ENCODE data around the gene GUCY1A2.

The GUCY1A2 gene

GRCh38 chr11:106815209-106815608 lies 203.1 kb downstream of the GUCY1A2 start:
- Histone ChIP-seq H3K27ac (ENCODE audit: poor library complexity, severe bottlenecking) (no peak overlapping the region), H3K36me3 (ENCODE audit: low read depth) (no peaks in the 10 kb centered on the region), H3K4me3 (ENCODE audit: severe bottlenecking) (no peak overlapping the region), H3K4me1 (ENCODE audit: insufficient read depth, poor library complexity, severe bottlenecking) (no peaks in the 10 kb centered on the region), H3K9me3 (ENCODE audit: severe bottlenecking) (no peaks in the 10 kb centered on the region), H3K27me3 (ENCODE audit: insufficient read depth, poor library complexity, severe bottlenecking) (no peaks in the 10 kb centered on the region)
- DNase-seq (ENCODE audit: low spot score) (no peak), ATAC-seq (ENCODE audit: low read depth) (no peak)
- TF ChIP-seq CTCF (IDR thresholded peaks at IDR 0.05; ENCODE audit: poor library complexity, severe bottlenecking): no peak

- no peak overlapping the region for H3K27ac ChIP-seq (ENCODE audit: poor library complexity, severe bottlenecking)
- no peak for ATAC-seq (ENCODE audit: low read depth)
- no peaks in the 10 kb centered on the region for H3K9me3 ChIP-seq (ENCODE audit: severe bottlenecking)
- TF ChIP-seq CTCF (IDR thresholded peaks at IDR 0.05; ENCODE audit: poor library complexity, severe bottlenecking): no peak
- no peaks in the 10 kb centered on the region for H3K27me3 ChIP-seq (ENCODE audit: insufficient read depth, poor library complexity, severe bottlenecking)
- no peaks in the 10 kb centered on the region for H3K4me1 ChIP-seq (ENCODE audit: insufficient read depth, poor library complexity, severe bottlenecking)
- no peaks in the 10 kb centered on the region for H3K36me3 ChIP-seq (ENCODE audit: low read depth)
- H3K4me3 ChIP-seq (ENCODE audit: severe bottlenecking): no peak overlapping the region
- DNase-seq (ENCODE audit: low spot score): no peak
These were observed 204.5 kb downstream of the GUCY1A2 start for GRCh38 chr11:106813806-106814205.

- no peak overlapping the region for H3K27ac ChIP-seq (ENCODE audit: poor library complexity, severe bottlenecking)
- no peak for TF ChIP-seq CTCF (IDR thresholded peaks at IDR 0.05; ENCODE audit: poor library complexity, severe bottlenecking)
- H3K9me3 ChIP-seq (ENCODE audit: severe bottlenecking): no peaks in the 10 kb centered on the region
- no peak for ATAC-seq (ENCODE audit: low read depth)
- H3K36me3 ChIP-seq (ENCODE audit: low read depth): no peaks in the 10 kb centered on the region
- DNase-seq (ENCODE audit: low spot score): no peak
- H3K4me3 ChIP-seq (ENCODE audit: severe bottlenecking): no peak overlapping the region
- H3K27me3 ChIP-seq (ENCODE audit: insufficient read depth, poor library complexity, severe bottlenecking): peaks cover 3% of the 10 kb centered on the region
- no peaks in the 10 kb centered on the region for H3K4me1 ChIP-seq (ENCODE audit: insufficient read depth, poor library complexity, severe bottlenecking)
These were observed 224.2 kb downstream of the GUCY1A2 start for GRCh38 chr11:106794058-106794457.

GRCh38 chr11:106789406-106789805 lies 228.9 kb downstream of the GUCY1A2 start:
- TF ChIP-seq CTCF (IDR thresholded peaks at IDR 0.05; ENCODE audit: poor library complexity, severe bottlenecking): no peak
- ATAC-seq (ENCODE audit: low read depth) (no peak), DNase-seq (ENCODE audit: low spot score) (no peak)
- Histone ChIP-seq H3K4me1 (ENCODE audit: insufficient read depth, poor library complexity, severe bottlenecking) (no peaks in the 10 kb centered on the region), H3K9me3 (ENCODE audit: severe bottlenecking) (no peaks in the 10 kb centered on the region), H3K4me3 (ENCODE audit: severe bottlenecking) (no peak overlapping the region), H3K27ac (ENCODE audit: poor library complexity, severe bottlenecking) (no peak overlapping the region), H3K27me3 (ENCODE audit: insufficient read depth, poor library complexity, severe bottlenecking) (no peaks in the 10 kb centered on the region), H3K36me3 (ENCODE audit: low read depth) (no peaks in the 10 kb centered on the region)

GRCh38 chr11:106787454-106787853 lies 230.8 kb downstream of the GUCY1A2 start:
- DNase-seq (ENCODE audit: low spot score) (no peak), ATAC-seq (ENCODE audit: low read depth) (no peak)
- H3K4me1 ChIP-seq (ENCODE audit: insufficient read depth, poor library complexity, severe bottlenecking): no peaks in the 10 kb centered on the region
- H3K9me3 ChIP-seq (ENCODE audit: severe bottlenecking): no peaks in the 10 kb centered on the region
- no peaks in the 10 kb centered on the region for H3K27me3 ChIP-seq (ENCODE audit: insufficient read depth, poor library complexity, severe bottlenecking)
- H3K27ac ChIP-seq (ENCODE audit: poor library complexity, severe bottlenecking): no peak overlapping the region
- H3K36me3 ChIP-seq (ENCODE audit: low read depth): no peaks in the 10 kb centered on the region
- H3K4me3 ChIP-seq (ENCODE audit: severe bottlenecking): no peak overlapping the region
- TF ChIP-seq CTCF (IDR thresholded peaks at IDR 0.05; ENCODE audit: poor library complexity, severe bottlenecking): no peak

Data from RWPE2 (cell line).